GM21786 (cell line): ENCODE measurements around the gene LMAN2L.

Experiments
- ATAC-seq: cut with Tn5 transposase; IDR thresholded peaks from one replicate; pipeline ENCODE4 v1.9.1; 2021; ENCODE audit not compliant: unreplicated experiment

The LMAN2L gene

GRCh38 chr2:96760036-96760985 lies 20.4 kb upstream of the LMAN2L start, which contains the start of gene CNNM4:
Gene CNNM4, plus strand, starts transcription at chr2:96760902. Its CDS starts 98 bp downstream, at chr2:96761000.
- ATAC-seq: peak; percentile 84

- ATAC-seq: no peak
Measured at GRCh38 chr2:96759548-96759947, 19.7 kb upstream of the LMAN2L start.

- no peak for ATAC-seq
Measured at GRCh38 chr2:96758987-96759386, 19.1 kb upstream of the LMAN2L start.

- ATAC-seq: no peak
Measured at GRCh38 chr2:96757477-96757860, 17.6 kb upstream of the LMAN2L start.

GRCh38 chr2:96756788-96757476 lies 17.1 kb upstream of the LMAN2L start:
- no peak for ATAC-seq

GRCh38 chr2:96754317-96754716 lies 14.5 kb upstream of the LMAN2L start:
- ATAC-seq: no peak

- no peak for ATAC-seq
Measured at GRCh38 chr2:96753661-96754282, 13.9 kb upstream of the LMAN2L start.

GRCh38 chr2:96751800-96752199 lies 11.9 kb upstream of the LMAN2L start:
- ATAC-seq: no peak

- no peak for ATAC-seq
Measured at GRCh38 chr2:96747061-96747617, 7.3 kb upstream of the LMAN2L start.

- no peak for ATAC-seq
Measured at GRCh38 chr2:96739076-96739632, 710 bp downstream of the LMAN2L start.

GRCh38 chr2:96737831-96738230 lies 2.0 kb downstream of the LMAN2L start:
- no peak for ATAC-seq

GRCh38 chr2:96737251-96737650 lies 2.6 kb downstream of the LMAN2L start:
- ATAC-seq: no peak

- no peak for ATAC-seq
Measured at GRCh38 chr2:96734880-96735583, 4.8 kb downstream of the LMAN2L start.

- ATAC-seq: no peak
Measured at GRCh38 chr2:96733931-96734330, 5.9 kb downstream of the LMAN2L start.

- ATAC-seq: no peak
Measured at GRCh38 chr2:96730212-96730611, 9.7 kb downstream of the LMAN2L start.

- ATAC-seq: no peak
Measured at GRCh38 chr2:96729748-96730147, 10.1 kb downstream of the LMAN2L start.

- no peak for ATAC-seq
Measured at GRCh38 chr2:96727431-96727830, 12.4 kb downstream of the LMAN2L start.

GRCh38 chr2:96726131-96726530 lies 13.7 kb downstream of the LMAN2L start:
- no peak for ATAC-seq

- ATAC-seq: no peak
Measured at GRCh38 chr2:96716388-96716787, 23.5 kb downstream of the LMAN2L start.

GRCh38 chr2:96715658-96716057 lies 24.2 kb downstream of the LMAN2L start:
- ATAC-seq: no peak
